CD4-positive, alpha-beta memory T cell (primary cell): ENCODE data around the gene FAM185A. TPM values are rescaled to one million over a fixed set of nuclear protein-coding genes. Genes with fewer than 3 reads are reported as not detected.
A peak's percentile ranks its signal among the peaks of the same experiment; 100 is the strongest.

Source experiments
- CTCF ChIA-PET: fragments of 350-600 bp; sonication (Branson Sonifier 250); formaldehyde crosslinking; loops from one replicate; lab custom pipeline; 2021; ENCODE audit warnings: inconsistent platforms; ENCODE audit not compliant: partially characterized antibody; lab: Charles Lee
- POLR2A ChIA-PET: fragments of 350-600 bp; sonication (Branson Sonifier 250); formaldehyde crosslinking; loops from one replicate; lab custom pipeline; 2021; ENCODE audit not compliant: partially characterized antibody; lab: Charles Lee
- DNase-seq, 5 donors: peaks; one replicate each; pipeline versions ENCODE4 v3.0.0 to v3.0.0-alpha.2; 2020 to 2022; ENCODE audit warnings: mixed read lengths in 1 of 5
- H3K27ac ChIP-seq: one replicate; pipeline ENCODE4 v1.7.0; 2013; ENCODE audit warnings: low read depth, low read length
- H3K27me3 ChIP-seq: 2 replicates; pipeline ENCODE4 v1.7.0; 2013; ENCODE audit warnings: mild to moderate bottlenecking, low read length, moderate library complexity; ENCODE audit not compliant: insufficient read depth
- H3K36me3 ChIP-seq: 2 replicates; pipeline ENCODE4 v1.7.0; 2013; ENCODE audit warnings: mild to moderate bottlenecking, low read length, moderate library complexity; ENCODE audit not compliant: insufficient read depth
- H3K4me1 ChIP-seq: 2 replicates; pipeline ENCODE4 v1.7.0; 2013; ENCODE audit warnings: mild to moderate bottlenecking, low read length, moderate library complexity; ENCODE audit not compliant: insufficient read depth
- H3K4me3 ChIP-seq, 2 donors: one replicate each; pipeline ENCODE4 v1.7.0; 2013; ENCODE audit warnings: low read length in 2 of 2, mild to moderate bottlenecking in 1 of 2
- H3K9me3 ChIP-seq, 2 donors: one replicate each; pipeline ENCODE4 v1.7.0; 2013; ENCODE audit warnings: low read length in 2 of 2, control low read depth in 1 of 2; ENCODE audit not compliant: control insufficient read depth in 1 of 2
- H3K27ac Mint-ChIP-seq, 7 donors: one replicate each; pipeline ENCODE4 v1.8.0; 2020 to 2021; ENCODE audit warnings: mixed read lengths in 7 of 7, mild to moderate bottlenecking in 6 of 7, inconsistent platforms in 3 of 7, moderate library complexity in 3 of 7
- H3K27me3 Mint-ChIP-seq, 2 donors: one replicate each; pipeline ENCODE4 v1.8.0; 2020 to 2021; ENCODE audit warnings: mixed read lengths in 2 of 2
- H3K36me3 Mint-ChIP-seq, 2 donors: one replicate each; pipeline ENCODE4 v1.8.0; 2020 to 2021; ENCODE audit warnings: mixed read lengths in 2 of 2, inconsistent platforms in 1 of 2, mild to moderate bottlenecking in 1 of 2
- H3K4me1 Mint-ChIP-seq, 4 donors: one replicate each; pipeline ENCODE4 v1.8.0; 2020 to 2021; ENCODE audit warnings: mixed read lengths in 4 of 4, mild to moderate bottlenecking in 1 of 4
- H3K4me3 Mint-ChIP-seq, 8 donors: one replicate each; pipeline ENCODE4 v1.8.0; 2020 to 2021; ENCODE audit warnings: mixed read lengths in 8 of 8, mild to moderate bottlenecking in 7 of 8, moderate library complexity in 6 of 8, inconsistent platforms in 3 of 8
- H3K9me3 Mint-ChIP-seq, 8 donors: one replicate each; pipeline ENCODE4 v1.8.0; 2020 to 2021; ENCODE audit warnings: mixed read lengths in 8 of 8, mild to moderate bottlenecking in 5 of 8, inconsistent platforms in 3 of 8, moderate library complexity in 1 of 8
- intact Hi-C: fragments of 100-400 bp; cut with micrococcal nuclease; formaldehyde crosslinking; loops from one replicate; pipeline ENCODE4 v1.15.1; 2023
- polyA plus RNA-seq, 2 donors: library from polyadenylated mRNA; unstranded; fragments of 300-500 nt; fragmentation: Illumina TruSeq; gene quantifications; one replicate each; pipeline ENCODE4 v1.2.3, GENCODE V29; 2021
- total RNA-seq, 2 experiments: library from RNA; stranded (reverse); gene quantifications; one replicate each; pipeline ENCODE4 v1.2.3, GENCODE V29; 2021

FAM185A gene
- total and polyA plus RNA-seq, 4 experiments from 2014 or later, result 4.6 to 11.1 (median 7.8) TPM

DNA sequence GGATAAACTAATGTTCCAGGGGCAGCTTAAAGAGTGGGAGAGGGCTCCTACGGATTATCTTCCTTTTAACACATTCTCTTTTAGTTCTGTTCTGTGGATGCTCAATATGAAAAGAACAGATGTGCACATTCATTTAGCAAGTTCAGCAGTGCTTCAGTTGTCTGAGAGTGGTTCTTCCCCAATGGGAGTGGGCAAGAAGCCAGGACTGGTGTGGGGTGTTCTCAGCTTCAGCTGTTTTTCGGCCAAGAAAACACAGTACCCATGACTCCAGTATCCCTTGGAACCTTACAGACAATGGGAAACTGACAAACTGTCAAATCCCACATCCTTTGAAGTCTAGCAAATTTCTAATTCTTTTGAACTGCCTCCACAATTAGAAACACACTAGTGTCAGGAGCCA is 92.5 kb downstream of the FAM185A start:
- no peak for DNase-seq
- no peaks in the 10 kb centered on the region for H3K36me3 ChIP-seq
- Mint-ChIP-seq H3K36me3 (peaks cover 9 to 24% of the 10 kb centered on the region in 2 donors), H3K4me3 (no peak overlapping the region), H3K4me1 (no peaks in the 10 kb centered on the region), H3K27ac (no peak overlapping the region), H3K9me3 (no peaks in the 10 kb centered on the region), H3K27me3 (no peaks in the 10 kb centered on the region)
- H3K4me3 ChIP-seq, result no peak overlapping the region
- intact Hi-C loops, result no loop called here
- no peaks in the 10 kb centered on the region for H3K4me1 ChIP-seq
- CTCF ChIA-PET, result no interaction called here
- no peak overlapping the region for H3K27ac ChIP-seq
- H3K9me3 ChIP-seq, result no peaks in the 10 kb centered on the region
- POLR2A ChIA-PET, result no interaction called here
- H3K27me3 ChIP-seq, result no peaks in the 10 kb centered on the region

- no peaks in the 10 kb centered on the region for H3K4me1 Mint-ChIP-seq
- H3K36me3 Mint-ChIP-seq, result peaks cover 3 to 16% of the 10 kb centered on the region in 2 donors
- H3K9me3 ChIP-seq, result no peaks in the 10 kb centered on the region
- no peaks in the 10 kb centered on the region for H3K36me3 ChIP-seq
- no peak for DNase-seq
- H3K4me3 Mint-ChIP-seq, result no peak overlapping the region
- H3K27me3 Mint-ChIP-seq, result no peaks in the 10 kb centered on the region
- no peaks in the 10 kb centered on the region for H3K9me3 Mint-ChIP-seq
- H3K4me1 ChIP-seq, result no peaks in the 10 kb centered on the region
- no peaks in the 10 kb centered on the region for H3K27me3 ChIP-seq
- intact Hi-C loops, result no loop called here
- H3K27ac ChIP-seq, result no peak overlapping the region
- ChIA-PET CTCF (no interaction called here), POLR2A (no interaction called here)
- no peak overlapping the region for H3K4me3 ChIP-seq
- no peak overlapping the region for H3K27ac Mint-ChIP-seq
Observed at GRCh38 chr7:102842284-102842683, 93.5 kb downstream of the FAM185A start.

DNA sequence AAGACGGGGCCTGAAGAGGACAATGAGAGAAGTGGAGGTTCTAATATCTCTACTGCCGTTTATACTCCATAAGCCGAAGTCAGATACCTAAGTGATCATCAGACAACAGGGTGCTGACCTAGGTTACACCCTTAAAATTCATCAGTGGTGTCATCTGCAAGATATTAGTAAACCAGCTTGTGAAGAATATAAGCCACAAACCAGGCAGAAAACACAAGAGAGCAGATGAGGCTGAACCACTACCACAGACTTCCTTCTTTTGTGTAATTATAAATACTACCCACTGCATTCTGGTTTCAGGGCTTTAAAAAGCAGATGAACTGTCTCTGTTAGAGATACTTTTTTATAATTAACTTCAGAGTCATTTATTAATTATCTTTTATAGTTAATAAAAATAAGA is 95.1 kb downstream of the FAM185A start:
- Mint-ChIP-seq H3K27ac (no peak overlapping the region), H3K36me3 (peaks cover 3 to 11% of the 10 kb centered on the region in 2 donors), H3K27me3 (no peaks in the 10 kb centered on the region), H3K9me3 (no peaks in the 10 kb centered on the region), H3K4me1 (no peaks in the 10 kb centered on the region), H3K4me3 (no peak overlapping the region)
- CTCF ChIA-PET, result no interaction called here
- intact Hi-C loops, result no loop called here
- POLR2A ChIA-PET, result no interaction called here
- Histone ChIP-seq H3K27ac (no peak overlapping the region), H3K36me3 (no peaks in the 10 kb centered on the region), H3K9me3 (no peaks in the 10 kb centered on the region), H3K4me1 (no peaks in the 10 kb centered on the region), H3K4me3 (no peak overlapping the region), H3K27me3 (no peaks in the 10 kb centered on the region)
- no peak for DNase-seq

DNA sequence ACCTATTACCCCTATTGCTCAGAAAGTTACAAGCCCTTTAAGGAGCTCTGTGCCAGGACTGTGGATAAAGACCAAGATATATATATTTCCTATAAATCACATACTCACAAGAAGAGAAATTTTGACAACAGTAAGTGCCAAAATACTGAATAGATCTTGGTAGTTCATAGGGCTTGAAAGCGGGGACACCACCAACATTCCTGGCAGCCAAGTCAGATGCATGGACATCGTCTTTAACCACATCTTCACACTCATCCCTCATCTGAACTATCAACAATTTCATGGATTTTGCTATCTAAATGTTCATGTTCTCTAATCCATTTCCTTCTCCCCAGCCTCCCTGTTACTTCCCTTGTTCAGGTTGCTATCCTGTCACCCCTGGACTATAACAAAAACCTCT is 96.5 kb downstream of the FAM185A start:
- intact Hi-C loops, result no loop called here
- no peak overlapping the region for H3K4me3 Mint-ChIP-seq
- H3K4me3 ChIP-seq, result no peak overlapping the region
- POLR2A ChIA-PET, result no interaction called here
- no peaks in the 10 kb centered on the region for H3K9me3 Mint-ChIP-seq
- CTCF ChIA-PET, result no interaction called here
- no peaks in the 10 kb centered on the region for H3K9me3 ChIP-seq
- H3K27ac ChIP-seq, result no peak overlapping the region
- H3K4me1 Mint-ChIP-seq, result no peaks in the 10 kb centered on the region
- no peaks in the 10 kb centered on the region for H3K36me3 ChIP-seq
- no peaks in the 10 kb centered on the region for H3K27me3 Mint-ChIP-seq
- DNase-seq, result no peak
- H3K4me1 ChIP-seq, result no peaks in the 10 kb centered on the region
- peaks cover 3 to 12% of the 10 kb centered on the region in 2 donors for H3K36me3 Mint-ChIP-seq
- no peaks in the 10 kb centered on the region for H3K27me3 ChIP-seq
- H3K27ac Mint-ChIP-seq, result no peak overlapping the region

DNA sequence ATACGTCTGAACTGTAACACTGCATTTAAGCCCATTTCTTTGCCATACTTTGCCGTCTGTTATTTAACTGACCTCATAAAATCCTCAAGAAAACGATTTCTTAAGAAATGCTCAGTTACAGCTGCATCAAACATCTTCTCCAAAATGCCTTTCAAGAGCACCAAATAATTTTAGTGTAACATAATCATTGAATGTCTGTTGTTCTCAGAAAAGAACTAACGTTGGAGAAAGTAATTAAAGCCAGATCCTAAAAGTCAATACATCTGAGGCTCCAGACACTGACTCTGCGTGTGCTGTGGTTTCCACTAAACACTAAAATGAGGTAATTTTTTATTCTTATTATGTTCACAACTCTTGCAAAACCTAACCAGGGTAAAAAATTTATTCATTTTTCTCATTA is 100.3 kb downstream of the FAM185A start:
- Mint-ChIP-seq H3K27ac (no peak overlapping the region), H3K36me3 (peaks cover 14 to 25% of the 10 kb centered on the region in 2 donors), H3K4me1 (no peaks in the 10 kb centered on the region), H3K27me3 (no peaks in the 10 kb centered on the region), H3K9me3 (peaks cover 2 to 16% (median 13%) of the 10 kb centered on the region in 8 donors), H3K4me3 (no peak overlapping the region)
- CTCF ChIA-PET, result no interaction called here
- H3K4me3 ChIP-seq, result no peak overlapping the region
- POLR2A ChIA-PET, result no interaction called here
- H3K4me1 ChIP-seq, result no peaks in the 10 kb centered on the region
- H3K9me3 ChIP-seq, result no peaks in the 10 kb centered on the region
- no peaks in the 10 kb centered on the region for H3K27me3 ChIP-seq
- H3K36me3 ChIP-seq, result no peaks in the 10 kb centered on the region
- H3K27ac ChIP-seq, result no peak overlapping the region
- intact Hi-C loops, result no loop called here
- DNase-seq, result no peak

- H3K4me3 ChIP-seq, result no peak overlapping the region
- H3K9me3 ChIP-seq, result no peaks in the 10 kb centered on the region
- H3K4me1 Mint-ChIP-seq, result no peaks in the 10 kb centered on the region
- no peaks in the 10 kb centered on the region for H3K27me3 Mint-ChIP-seq
- no peak overlapping the region for H3K4me3 Mint-ChIP-seq
- POLR2A ChIA-PET, result no interaction called here
- intact Hi-C loops, result no loop called here
- H3K27ac ChIP-seq, result no peak overlapping the region
- peak overlapping the region in 1 of 7 donors; percentile 57 for H3K27ac Mint-ChIP-seq
- CTCF ChIA-PET, result no interaction called here
- peaks cover 14 to 25% of the 10 kb centered on the region in 2 donors for H3K36me3 Mint-ChIP-seq
- H3K36me3 ChIP-seq, result no peaks in the 10 kb centered on the region
- H3K27me3 ChIP-seq, result no peaks in the 10 kb centered on the region
- no peak for DNase-seq
- H3K4me1 ChIP-seq, result no peaks in the 10 kb centered on the region
- H3K9me3 Mint-ChIP-seq, result peaks cover 2 to 16% (median 13%) of the 10 kb centered on the region in 8 donors
Observed at GRCh38 chr7:102849538-102849937, 100.7 kb downstream of the FAM185A start.

DNA sequence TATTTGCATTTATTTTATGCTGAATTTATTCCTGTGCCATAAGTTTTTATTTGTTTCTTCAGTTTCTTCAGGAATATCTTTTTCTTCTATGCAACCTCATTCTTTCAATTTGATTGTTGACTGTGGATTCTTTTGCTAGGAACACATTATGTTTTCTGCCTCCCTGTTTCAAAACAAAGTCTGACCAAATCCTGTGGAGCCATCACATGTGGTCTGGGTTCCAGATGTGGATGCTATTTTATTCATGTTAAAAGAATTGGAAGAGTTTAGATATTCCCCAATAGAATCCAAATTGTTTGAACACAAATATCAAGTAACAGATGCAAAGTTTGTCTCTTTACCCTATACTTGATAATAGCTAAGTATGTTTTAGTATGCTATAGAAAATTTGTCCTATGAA is 107.2 kb downstream of the FAM185A start:
- Mint-ChIP-seq H3K27ac (no peak overlapping the region), H3K36me3 (peaks cover 13 to 18% of the 10 kb centered on the region in 2 donors), H3K4me1 (no peaks in the 10 kb centered on the region), H3K27me3 (no peaks in the 10 kb centered on the region), H3K9me3 (peaks cover 2 to 19% (median 13%) of the 10 kb centered on the region in 8 donors), H3K4me3 (no peak overlapping the region)
- Histone ChIP-seq H3K36me3 (no peaks in the 10 kb centered on the region), H3K9me3 (no peaks in the 10 kb centered on the region), H3K27me3 (no peaks in the 10 kb centered on the region), H3K27ac (no peak overlapping the region), H3K4me3 (no peak overlapping the region), H3K4me1 (no peaks in the 10 kb centered on the region)
- POLR2A ChIA-PET, result no interaction called here
- CTCF ChIA-PET, result no interaction called here
- intact Hi-C loops, result no loop called here
- no peak for DNase-seq
